Caco-2 (cell line): ENCODE results near the gene TTC13. TPM values are rescaled to one million over a fixed set of nuclear protein-coding genes. Genes with fewer than 3 reads are reported as not detected.

Experiments
- BruUV-seq: library from RNA; stranded (reverse); fragments of 400-500 nt; replicated peaks from 2 replicates; lab custom pipeline; 2021; lab: Mats Ljungman, UMichigan
- CTCF ChIA-PET: fragments of 300-600 bp; sonication (Branson Sonifier 250); formaldehyde crosslinking; loops from one replicate; lab custom pipeline; 2022; ENCODE audit warnings: antibody characterized with exemption; lab: Charles Lee
- POLR2A ChIA-PET: fragments of 300-600 bp; sonication (Branson Sonifier 250); formaldehyde crosslinking; loops from one replicate; lab custom pipeline; 2022; ENCODE audit warnings: antibody characterized with exemption; lab: Charles Lee
- DNase-seq, 2 experiments: peaks; one replicate each; pipeline versions ENCODE4 v3.0.0 to v3.0.0-alpha.2; 2020 to 2022
- H3K27me3 ChIP-seq: replicated peaks from 2 replicates; pipeline ENCODE4 v1.6.0; 2011; ENCODE audit warnings: low read length; ENCODE audit not compliant: control insufficient read depth, insufficient read depth
- H3K36me3 ChIP-seq: 2 replicates; pipeline ENCODE4 v1.5.1; 2011; ENCODE audit warnings: low read length; ENCODE audit not compliant: control insufficient read depth, insufficient read depth
- H3K4me1 ChIP-seq: fragments of 250-450 bp; sonication (Bioruptor Pico); 2 replicates; pipeline ENCODE4 v1.5.1; 2020; ENCODE audit warnings: mild to moderate bottlenecking
- H3K4me3 ChIP-seq: 2 replicates; pipeline ENCODE4 v1.5.1; 2011; ENCODE audit warnings: low read depth, mild to moderate bottlenecking, control low read depth, low read length
- H3K9me3 ChIP-seq: fragments of 250-450 bp; sonication (Bioruptor Pico); 2 replicates; pipeline ENCODE4 v1.5.1; 2020; ENCODE audit warnings: mild to moderate bottlenecking, moderate library complexity
- H3K27ac Mint-ChIP-seq: one replicate; pipeline ENCODE4 v1.8.0; 2022; ENCODE audit warnings: mixed read lengths; ENCODE audit not compliant: unreplicated experiment
- H3K27me3 Mint-ChIP-seq: one replicate; pipeline ENCODE4 v1.8.0; 2022; ENCODE audit warnings: mixed read lengths; ENCODE audit not compliant: insufficient read depth, unreplicated experiment
- H3K36me3 Mint-ChIP-seq: one replicate; pipeline ENCODE4 v1.8.0; 2022; ENCODE audit warnings: mild to moderate bottlenecking, mixed read lengths; ENCODE audit not compliant: insufficient read depth, unreplicated experiment
- H3K4me1 Mint-ChIP-seq: one replicate; pipeline ENCODE4 v1.8.0; 2022; ENCODE audit warnings: low read depth, mixed read lengths; ENCODE audit not compliant: unreplicated experiment
- H3K4me3 Mint-ChIP-seq: one replicate; pipeline ENCODE4 v1.8.0; 2022; ENCODE audit warnings: mild to moderate bottlenecking, moderate library complexity, mixed read lengths; ENCODE audit not compliant: unreplicated experiment
- H3K9me3 Mint-ChIP-seq: one replicate; pipeline ENCODE4 v1.8.0; 2022; ENCODE audit warnings: mixed read lengths; ENCODE audit not compliant: unreplicated experiment
- CTCF ChIP-seq, 2 experiments: fragments of 200-600 bp in 1 of 2; IDR thresholded peaks; 1 replicate in 1 of 2; 2 replicates in 1 of 2; pipeline versions ENCODE4 v1.5.1 to v1.8.0; 2011 to 2022; ENCODE audit warnings: antibody characterized with exemption in 1 of 2, control low read depth in 1 of 2, inconsistent platforms in 1 of 2, low read depth in 1 of 2, low read length in 1 of 2, mild to moderate bottlenecking in 1 of 2, moderate library complexity in 1 of 2; ENCODE audit not compliant: insufficient read depth in 1 of 2, severe bottlenecking in 1 of 2, unreplicated experiment in 1 of 2
- intact Hi-C: fragments of 100-400 bp; cut with micrococcal nuclease; formaldehyde crosslinking; loops from one replicate; pipeline ENCODE4 v1.10.0; 2022; ENCODE audit not compliant: unreplicated experiment
- total RNA-seq: library from RNA; stranded (reverse); gene quantifications from 2 replicates; pipeline ENCODE4 v1.2.3, GENCODE V29; 2022

TTC13 gene
- total RNA-seq, 1 experiment from 2014 or later = 57.6 TPM

DNA sequence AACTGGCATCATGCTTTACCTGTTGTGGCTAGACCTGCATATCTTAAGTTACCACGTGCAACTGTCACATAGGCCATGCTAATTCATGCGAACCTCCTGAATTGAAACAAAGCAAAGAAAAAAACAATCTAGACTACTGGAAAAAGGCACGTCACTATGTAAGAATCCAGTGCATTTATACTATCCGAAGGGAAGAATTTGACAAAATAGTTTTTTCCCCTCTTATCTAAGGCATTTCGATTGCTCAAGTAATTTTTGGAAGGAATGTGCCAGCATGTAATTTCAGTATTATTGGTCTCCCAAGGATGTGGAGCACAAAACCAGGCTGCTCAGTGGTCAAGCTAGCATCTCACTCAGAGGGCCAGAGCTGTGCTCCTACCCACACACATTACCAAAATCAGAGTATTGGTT, 78.8 kb downstream of the TTC13 start:
- peak overlapping the region; percentile 42 for H3K27ac Mint-ChIP-seq

GRCh38 chr1:230898748-230899147, 79.9 kb downstream of the TTC13 start:
- no peaks in the 10 kb centered on the region for H3K9me3 ChIP-seq
- BruUV-seq = no TSS peak
- H3K36me3 ChIP-seq = no peaks in the 10 kb centered on the region
- peaks cover 44% of the 10 kb centered on the region for H3K4me1 ChIP-seq
- intact Hi-C loops = no loop called here
- TF ChIP-seq CTCF (IDR thresholded peaks at IDR 0.05; ENCODE audit: insufficient read depth in 1 of 2, low read depth in 1 of 2, low read length in 1 of 2, severe bottlenecking in 1 of 2, unreplicated experiment in 1 of 2) = no peak
- DNase-seq = no peak
- CTCF ChIA-PET = no interaction called here
- H3K36me3 Mint-ChIP-seq = peaks cover 23% of the 10 kb centered on the region
- peak overlapping the region; percentile 32 for H3K4me3 Mint-ChIP-seq
- no peaks in the 10 kb centered on the region for H3K27me3 ChIP-seq
- peaks cover 43% of the 10 kb centered on the region for H3K4me1 Mint-ChIP-seq
- POLR2A ChIA-PET = no interaction called here
- H3K27ac Mint-ChIP-seq = peak overlapping the region; percentile 70
- no peaks in the 10 kb centered on the region for H3K9me3 Mint-ChIP-seq
- no peaks in the 10 kb centered on the region for H3K27me3 Mint-ChIP-seq
- H3K4me3 ChIP-seq = no peak overlapping the region

More for the DNA sequence above, 78.8 kb downstream of the TTC13 start:
- Mint-ChIP-seq H3K4me3 (peak overlapping the region; percentile 0), H3K9me3 (no peaks in the 10 kb centered on the region), H3K36me3 (peaks cover 30% of the 10 kb centered on the region), H3K27me3 (no peaks in the 10 kb centered on the region), H3K4me1 (peaks cover 32% of the 10 kb centered on the region)
- H3K36me3 ChIP-seq = no peaks in the 10 kb centered on the region; the same call in 1 of the 2 replicates
- DNase-seq = peak; percentile 57 to 58
- H3K27me3 ChIP-seq = no peaks in the 10 kb centered on the region
- TF ChIP-seq CTCF (IDR thresholded peaks at IDR 0.05; ENCODE audit: insufficient read depth in 1 of 2, low read depth in 1 of 2, low read length in 1 of 2, severe bottlenecking in 1 of 2, unreplicated experiment in 1 of 2) = no peak
- H3K9me3 ChIP-seq = no peaks in the 10 kb centered on the region
- intact Hi-C loops = loop anchor here (2.0 to 5.0 kb wide), 2 partner anchors 31 to 103 kb away; partner anchors contain the start of gene C1orf198
- BruUV-seq = no TSS peak
- H3K4me3 ChIP-seq = no peak overlapping the region
- ChIA-PET POLR2A (no interaction called here), CTCF (interaction anchor here (1.5 kb wide), 1 partner anchor 22 kb away, joined by 3 read pairs; no protein-coding TSS in a partner anchor)
- H3K4me1 ChIP-seq = peaks cover 33% of the 10 kb centered on the region

- no TSS peak for BruUV-seq
- H3K36me3 ChIP-seq = no peaks in the 10 kb centered on the region
- H3K4me3 ChIP-seq = no peak overlapping the region
- H3K36me3 Mint-ChIP-seq = peaks cover 17% of the 10 kb centered on the region
- peaks cover 46% of the 10 kb centered on the region for H3K4me1 ChIP-seq
- no peaks in the 10 kb centered on the region for H3K9me3 Mint-ChIP-seq
- no peak for DNase-seq
- no peaks in the 10 kb centered on the region for H3K27me3 Mint-ChIP-seq
- no peak for TF ChIP-seq CTCF (IDR thresholded peaks at IDR 0.05; ENCODE audit: insufficient read depth in 1 of 2, low read depth in 1 of 2, low read length in 1 of 2, severe bottlenecking in 1 of 2, unreplicated experiment in 1 of 2)
- H3K9me3 ChIP-seq = no peaks in the 10 kb centered on the region
- ChIA-PET CTCF (no interaction called here), POLR2A (interaction anchor here (1.4 kb wide), 1 partner anchor 30 kb away, joined by 3 read pairs; the partner anchor contains the start of gene C1orf198)
- H3K27ac Mint-ChIP-seq = peak overlapping the region; percentile 70
- H3K4me1 Mint-ChIP-seq = peaks cover 48% of the 10 kb centered on the region
- H3K27me3 ChIP-seq = no peaks in the 10 kb centered on the region
- intact Hi-C loops = no loop called here
- H3K4me3 Mint-ChIP-seq = no peak overlapping the region
Measured at GRCh38 chr1:230898144-230898543, 80.5 kb downstream of the TTC13 start.
